Gastrocnemius medialis (tissue), 4 donors: Measurements from ENCODE around the gene TPM2. TPM values are rescaled to one million over a fixed set of nuclear protein-coding genes. Genes with fewer than 3 reads are reported as not detected.
A peak's percentile ranks its signal among the peaks of the same experiment; 100 is the strongest.

Source experiments
- ATAC-seq, 2 donors: fragments of 150-250 bp; one replicate each; pipeline ENCODE4 v1.9.1; 2016
- DNase-seq, 2 donors: peaks; one replicate each; pipeline ENCODE4 v3.0.0-alpha.2; 2019
- H3K27ac ChIP-seq, 4 donors: fragments of 200-600 bp; sonication (generic); 1 replicate in 1 of 4; 2 replicates in 3 of 4; pipeline ENCODE4 v1.5.1; 2016 to 2018; ENCODE audit warnings: mild to moderate bottlenecking in 2 of 4, moderate library complexity in 1 of 4
- H3K27me3 ChIP-seq, 3 donors: fragments of 200-600 bp; sonication (generic) in 2 of 3; 1 replicate in 1 of 3; 2 replicates in 2 of 3; pipeline versions ENCODE4 v1.5.1 to v1.6.0; 2016 to 2019; ENCODE audit warnings: mild to moderate bottlenecking in 1 of 3, moderate library complexity in 1 of 3
- H3K36me3 ChIP-seq, 2 donors: fragments of 200-600 bp; sonication (generic) in 1 of 2; one replicate each; pipeline ENCODE4 v1.5.1; 2017 to 2018
- H3K4me1 ChIP-seq, 2 donors: fragments of 200-600 bp; sonication (generic) in 1 of 2; one replicate each; pipeline ENCODE4 v1.5.1; 2016 to 2017; ENCODE audit warnings: mild to moderate bottlenecking in 2 of 2
- H3K4me3 ChIP-seq, 4 donors: fragments of 200-600 bp; sonication (generic) in 3 of 4; 1 replicate in 1 of 4; 2 replicates in 3 of 4; pipeline ENCODE4 v1.5.1; 2016 to 2019; ENCODE audit warnings: mild to moderate bottlenecking in 2 of 4
- H3K9me3 ChIP-seq, 3 donors: fragments of 200-600 bp; sonication (generic) in 2 of 3; 1 replicate in 1 of 3; 2 replicates in 2 of 3; pipeline ENCODE4 v1.5.1; 2016 to 2019
- CTCF ChIP-seq, 5 experiments: fragments of 450-650 bp in 3 of 5; fragments of 200-600 bp in 2 of 5; sonication (generic) in 2 of 5; IDR thresholded peaks in 4 of 5; conservative IDR thresholded peaks in 1 of 5; 1 replicate in 4 of 5; 2 replicates in 1 of 5; pipeline ENCODE4 v1.5.1; 2016 to 2019; ENCODE audit warnings: antibody characterized with exemption in 5 of 5, mild to moderate bottlenecking in 3 of 5, moderate library complexity in 3 of 5
- POLR2A ChIP-seq, 2 donors: fragments of 450-650 bp; IDR thresholded peaks; one replicate each; pipeline ENCODE4 v1.6.1; 2017; ENCODE audit warnings: antibody characterized with exemption in 2 of 2, mild to moderate bottlenecking in 2 of 2, moderate library complexity in 2 of 2
- in situ Hi-C, 4 donors: fragments of 200-750 bp; cut with MboI; loops; one replicate each; pipeline versions ENCODE4 v1.15.0 to v1.8.0; 2017; ENCODE audit warnings: low sequenced_read_pairs in 4 of 4
- intact Hi-C: fragments of 100-400 bp; cut with DNase I; formaldehyde crosslinking; loops from one replicate; pipeline ENCODE4 v1.15.1; 2023; ENCODE audit warnings: low total_unique reads
- total RNA-seq, 4 donors: library from RNA; depleted of rRNA; stranded (reverse); fragments of >200 nt; gene quantifications; one replicate each; pipeline versions ENCODE4 v1.1.0 to v1.2.3, GENCODE V29; 2016

TPM2 gene
- total RNA-seq, 4 donors from 2014 or later, result 6,121 to 7,913 (median 7,020) TPM

GRCh38 chr9:35736201-35736633 lies 46.5 kb upstream of the TPM2 start:
- in situ Hi-C loops, result loop anchor here in 1 of 4 donors (25.0 kb wide), 1 partner anchor 249 kb away; the partner anchor contains the start of gene RUSC2
- peak overlapping the region in 2 of 4 donors; percentile 33 to 56 for H3K27ac ChIP-seq
- ATAC-seq, result peak in 1 of 2 donors; percentile 28
- DNase-seq, result peak; percentile 43 to 71
- H3K4me3 ChIP-seq, result no peak overlapping the region
- intact Hi-C loops, result loop anchor here (10.0 kb wide), 1 partner anchor 251 kb away; no protein-coding TSS in a partner anchor
- H3K4me1 ChIP-seq, result peaks cover 12 to 15% of the 10 kb centered on the region in 2 donors
- peaks cover 0 to 72% of the 10 kb centered on the region in 2 donors for H3K36me3 ChIP-seq
- H3K27me3 ChIP-seq, result no peaks in the 10 kb centered on the region
- peak; percentile 52 to 78 (median 70) for TF ChIP-seq CTCF (IDR thresholded peaks at IDR 0.05 in 4 of 5, conservative IDR thresholded peaks at IDR 0.05 in 1 of 5)
- no peak for TF ChIP-seq POLR2A (IDR thresholded peaks at IDR 0.05)
- no peaks in the 10 kb centered on the region for H3K9me3 ChIP-seq

- ATAC-seq, result no peak
- H3K27ac ChIP-seq, result peak overlapping the region; percentile 20 to 98 (median 88)
- peaks cover 33 to 37% of the 10 kb centered on the region in 2 donors for H3K4me1 ChIP-seq
- no peaks in the 10 kb centered on the region for H3K27me3 ChIP-seq
- H3K9me3 ChIP-seq, result no peaks in the 10 kb centered on the region
- DNase-seq, result no peak
- no peak overlapping the region for H3K4me3 ChIP-seq
- H3K36me3 ChIP-seq, result peaks cover 0 to 53% of the 10 kb centered on the region in 2 donors
- in situ Hi-C loops (loop anchor here in 1 of 4 donors (25.0 kb wide), 1 partner anchor 247 kb away; the partner anchor contains the start of gene RUSC2), intact Hi-C loops (loop anchor here (5.0 to 10.0 kb wide), 2 partner anchors 249 to 458 kb away; partner anchors contain the start of gene CLTA)
- TF ChIP-seq CTCF (IDR thresholded peaks at IDR 0.05 in 4 of 5, conservative IDR thresholded peaks at IDR 0.05 in 1 of 5), result no peak
- TF ChIP-seq POLR2A (IDR thresholded peaks at IDR 0.05), result no peak
Measured at GRCh38 chr9:35734096-35734495, 44.4 kb upstream of the TPM2 start.

- in situ Hi-C loops, result loop anchor here in 1 of 4 donors (25.0 kb wide), 1 partner anchor 246 kb away; the partner anchor contains the start of gene RUSC2
- ATAC-seq, result peak; percentile 1 to 6
- DNase-seq, result no peak
- Histone ChIP-seq H3K4me3 (peak overlapping the region; percentile 68 to 94 (median 87)), H3K36me3 (peaks cover 0 to 42% of the 10 kb centered on the region in 2 donors), H3K9me3 (no peaks in the 10 kb centered on the region), H3K27ac (peak overlapping the region; percentile 88 to 98 (median 92)), H3K27me3 (no peaks in the 10 kb centered on the region), H3K4me1 (peaks cover 44 to 48% of the 10 kb centered on the region in 2 donors)
- peak in 1 of 5 experiments; percentile 9 for TF ChIP-seq CTCF (IDR thresholded peaks at IDR 0.05 in 4 of 5, conservative IDR thresholded peaks at IDR 0.05 in 1 of 5)
- no peak for TF ChIP-seq POLR2A (IDR thresholded peaks at IDR 0.05)
- intact Hi-C loops, result loop anchor here (1.0 to 10.0 kb wide), 8 partner anchors 16 to 459 kb away; partner anchors contain the start of genes CCDC107, CLTA, GBA2 and HINT2
Measured at GRCh38 chr9:35732800-35733541, 43.2 kb upstream of the TPM2 start.

DNA sequence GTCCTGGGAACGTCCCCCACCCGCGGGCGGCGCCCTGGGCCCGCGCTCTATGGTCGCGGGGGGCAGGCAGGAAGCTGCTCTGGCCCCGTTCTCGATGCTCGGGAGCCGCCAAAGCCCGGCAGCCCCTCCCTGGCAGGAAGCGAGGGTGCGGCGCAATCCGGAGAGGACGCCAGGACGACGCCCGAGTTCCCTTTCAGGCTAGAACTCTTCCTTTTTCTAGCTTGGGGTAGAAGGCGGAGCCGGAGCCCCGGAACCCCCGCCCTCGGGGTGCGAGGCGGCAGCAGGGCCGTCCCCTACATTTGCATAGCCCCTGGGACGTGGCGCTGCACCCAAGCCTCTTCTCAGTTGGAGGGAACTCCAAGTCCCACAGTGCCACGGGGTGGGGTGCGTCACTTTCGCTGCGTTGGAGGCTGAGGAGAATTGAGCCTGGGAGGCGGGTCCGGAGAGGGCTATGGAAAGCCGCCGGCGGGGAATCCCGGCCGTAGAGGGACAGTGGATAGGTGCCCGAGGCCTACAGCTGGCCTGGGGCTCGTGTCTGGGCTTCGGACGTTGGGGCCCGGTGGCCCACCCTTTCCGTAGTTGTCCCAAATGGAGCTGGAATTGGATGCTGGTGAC lies 42.6 kb upstream of the TPM2 start, which contains the start of the genes CREB3 and TLN1:
Gene CREB3, plus strand, starts transcription at position 482 of the 615 bp plus-strand sequence. Its CDS starts 107 bp downstream, at position 589.
Gene TLN1, minus strand, starts transcription at position 11 of the 615 bp plus-strand sequence. CDS start 6,501 bp downstream, outside the sequence.
- Histone ChIP-seq H3K36me3 (peaks cover 0 to 35% of the 10 kb centered on the region in 2 donors), H3K4me1 (peaks cover 51 to 55% of the 10 kb centered on the region in 2 donors), H3K4me3 (peak within 1 kb of the TSS; percentile 68 to 94 (median 87)), H3K27me3 (no peaks in the 10 kb centered on the region), H3K9me3 (no peaks in the 10 kb centered on the region), H3K27ac (peak within 1 kb of the TSS; percentile 88 to 98 (median 92))
- ATAC-seq (peak; percentile 81 to 85), DNase-seq (peak; percentile 97)
- in situ Hi-C loops (loop anchor here in 1 of 4 donors (25.0 kb wide), 1 partner anchor 245 kb away; the partner anchor contains the start of gene RUSC2), intact Hi-C loops (loop anchor here (1.0 to 10.0 kb wide), 8 partner anchors 17 to 460 kb away; partner anchors contain the start of genes CCDC107, CLTA, GBA2 and HINT2)
- TF ChIP-seq CTCF (IDR thresholded peaks at IDR 0.05 in 4 of 5, conservative IDR thresholded peaks at IDR 0.05 in 1 of 5) (no peak), POLR2A (IDR thresholded peaks at IDR 0.05) (peak; percentile 75 to 92)
